ENCODE data around the gene DHX57.
A peak's percentile ranks its signal among the peaks of the same experiment; 100 is the strongest.

Gene DHX57

GRCh38 chr2:38751596-38752410, 123.9 kb downstream of the DHX57 start:
- DNase-seq (ENCODE audit: low spot score) = no peak

DNA sequence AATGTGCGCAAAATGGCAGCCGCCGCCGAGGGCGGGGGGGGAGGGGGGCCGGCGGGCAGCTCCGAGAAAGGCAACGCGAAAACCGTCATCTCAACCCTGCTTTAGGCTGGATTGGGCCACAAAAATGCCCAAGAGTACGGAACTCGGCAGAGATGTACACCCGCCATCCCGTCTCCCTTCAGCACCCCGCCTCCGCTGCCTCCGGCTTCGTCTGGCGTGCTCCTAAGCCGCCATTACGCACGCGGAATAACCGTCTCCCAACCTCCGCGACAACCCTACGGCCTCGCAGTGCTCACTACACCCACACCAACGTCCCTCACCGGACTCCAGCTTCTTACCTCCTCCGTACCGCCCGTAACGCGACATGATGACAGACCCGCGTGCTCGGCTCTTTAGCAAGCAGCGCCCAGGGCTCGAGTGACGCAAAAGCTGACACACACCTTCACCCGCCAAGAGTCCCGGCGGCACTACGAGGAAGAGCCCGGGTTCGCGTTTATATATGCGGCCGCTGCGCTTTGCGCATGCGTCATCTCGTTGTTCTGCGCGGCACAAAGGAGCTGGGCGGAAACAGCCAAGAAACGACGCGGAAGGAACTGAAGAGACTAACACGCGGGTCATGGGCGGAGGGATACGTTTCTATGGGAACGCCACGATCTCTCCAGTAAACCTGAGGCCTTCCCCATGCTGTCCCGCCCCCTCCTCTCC, 124.7 kb downstream of the DHX57 start, which contains the start of gene SRSF7:
Gene SRSF7, minus strand, starts transcription at position 471 of the 705 bp plus-strand sequence. Its CDS starts 105 bp downstream, at position 366.
- DNase-seq (ENCODE audit: low spot score) = peak; percentile 98

- DNase-seq (ENCODE audit: low spot score) = peak; percentile 46
Measured at GRCh38 chr2:38750011-38750890, 125.5 kb downstream of the DHX57 start.

DNA sequence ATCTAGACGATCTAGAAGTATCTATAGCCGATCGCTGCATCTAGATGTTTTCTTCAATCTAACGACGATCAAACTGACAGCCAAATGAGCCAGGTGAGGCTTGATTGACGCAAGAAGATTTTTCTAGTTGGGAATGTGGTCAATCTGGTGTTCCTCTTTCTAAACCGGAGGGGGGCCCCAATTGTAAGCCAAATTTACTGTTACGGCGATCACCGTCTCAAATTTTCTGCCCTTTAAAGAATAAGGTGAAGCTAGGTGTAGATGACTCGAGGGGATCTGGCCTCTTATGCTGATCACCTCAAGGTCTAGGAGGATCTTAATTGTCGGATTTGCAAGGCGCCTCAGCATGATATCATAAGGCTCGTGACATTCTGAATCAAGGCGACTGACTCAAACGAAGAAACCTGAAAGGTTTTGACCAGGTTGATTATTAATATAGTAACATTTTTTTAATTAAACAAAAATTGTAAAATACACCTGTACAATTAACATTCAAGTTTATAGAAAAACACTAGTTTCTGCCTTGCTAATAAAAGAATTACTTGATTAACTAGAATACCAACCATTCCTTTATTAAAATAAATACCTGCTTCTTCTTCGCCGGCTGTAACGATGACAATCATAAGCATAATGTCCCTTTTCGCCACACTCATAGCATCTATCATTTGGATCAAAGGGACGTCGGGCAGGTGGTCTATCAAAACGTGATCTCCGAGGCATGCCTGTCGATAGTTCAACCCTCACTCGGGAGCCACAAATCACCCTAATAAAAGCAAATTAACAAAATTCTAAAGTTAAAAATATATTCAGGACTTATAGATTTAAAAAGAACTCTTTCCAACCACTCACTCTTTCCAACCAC, 126.6 kb downstream of the DHX57 start:
- DNase-seq (ENCODE audit: low spot score) = no peak

GRCh38 chr2:38748391-38748790, 127.3 kb downstream of the DHX57 start:
- DNase-seq (ENCODE audit: low spot score) = no peak

DNA sequence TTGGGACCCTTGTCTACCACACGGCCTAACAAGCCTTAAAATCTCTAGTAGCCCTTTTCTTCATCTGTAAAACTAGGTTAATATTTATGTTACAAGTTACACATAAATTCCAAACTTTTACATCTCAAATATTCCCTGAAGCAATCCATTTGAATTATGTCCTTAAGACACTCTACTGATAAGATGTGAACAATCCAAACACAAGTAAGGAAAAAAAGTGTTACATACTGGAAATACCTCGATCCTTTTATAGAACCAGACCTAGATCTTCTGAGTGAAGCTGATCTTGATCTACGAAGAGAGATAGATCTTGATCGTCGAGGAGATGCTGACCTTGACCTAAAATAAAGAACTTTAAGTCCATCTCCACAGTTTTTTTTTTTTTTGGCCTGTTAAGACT, 127.9 kb downstream of the DHX57 start:
- DNase-seq (ENCODE audit: low spot score) = no peak
